HCT116 (cell line): ENCODE measurements around the gene MRS2.

Experiments used
- POLR2A ChIP-seq: IDR thresholded peaks from 2 replicates; pipeline ENCODE4 v1.7.0; 2011; ENCODE audit warnings: borderline replicate concordance; ENCODE audit not compliant: insufficient read depth, insufficient read length; ENCODE audit errors: extremely low read depth
- POLR2AphosphoS5 ChIP-seq: IDR thresholded peaks from 2 replicates; pipeline ENCODE4 v1.6.1; 2011; ENCODE audit warnings: mild to moderate bottlenecking, low read depth, low read length, moderate library complexity
- SRF ChIP-seq: IDR thresholded peaks from 2 replicates; pipeline ENCODE4 v1.6.1; 2012; ENCODE audit warnings: low read depth
- YY1 ChIP-seq: IDR thresholded peaks from 2 replicates; pipeline ENCODE4 v1.6.1; 2011; ENCODE audit warnings: low read length, low read depth, moderate library complexity, mild to moderate bottlenecking; ENCODE audit not compliant: insufficient replicate concordance; ENCODE audit errors: extremely low read depth
- TF ChIP-seq, protein P1 (sequence below): IDR thresholded peaks from 2 replicates; pipeline ENCODE4 v1.6.1; 2012
- TF ChIP-seq, protein P2 (sequence below), 3 experiments: fragments of 200-600 bp in 1 of 3; sonication (generic) in 1 of 3; IDR thresholded peaks in 2 of 3; conservative IDR thresholded peaks in 1 of 3; 2 replicates each; pipeline ENCODE4 v1.5.1; 2012 to 2017; ENCODE audit warnings: low read depth in 2 of 3, low read length in 2 of 3, antibody characterized with exemption in 1 of 3, borderline replicate concordance in 1 of 3, control low read depth in 1 of 3, mild to moderate bottlenecking in 1 of 3, mixed read lengths in 1 of 3, mixed run types in 1 of 3, moderate library complexity in 1 of 3; ENCODE audit not compliant: insufficient read depth in 1 of 3

DNA sequence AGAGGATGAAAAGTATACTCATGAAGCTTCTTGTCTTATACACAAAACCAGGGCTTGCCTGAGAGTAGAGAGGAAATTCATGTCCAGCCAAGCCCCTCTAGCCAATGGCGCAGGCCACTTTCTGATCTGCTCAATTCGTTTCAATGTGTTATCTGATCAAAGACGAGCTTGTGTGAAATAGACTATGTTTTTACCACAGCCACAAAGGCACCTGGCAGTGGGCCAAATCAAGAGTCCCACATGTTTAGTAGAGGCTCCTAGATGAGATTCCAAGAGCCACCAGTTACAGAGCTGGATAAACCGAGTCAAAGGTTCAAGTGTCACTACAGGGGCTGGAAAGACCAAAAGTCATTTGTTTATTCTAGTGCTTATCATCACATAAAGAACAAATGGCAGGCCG lies 51.7 kb downstream of the MRS2 start:
- TF ChIP-seq, protein P1, sequence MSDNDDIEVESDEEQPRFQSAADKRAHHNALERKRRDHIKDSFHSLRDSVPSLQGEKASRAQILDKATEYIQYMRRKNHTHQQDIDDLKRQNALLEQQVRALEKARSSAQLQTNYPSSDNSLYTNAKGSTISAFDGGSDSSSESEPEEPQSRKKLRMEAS, result no peak
- TF ChIP-seq YY1 (no peak), POLR2A (no peak), SRF (no peak), POLR2AphosphoS5 (no peak)
- TF ChIP-seq, protein P2, sequence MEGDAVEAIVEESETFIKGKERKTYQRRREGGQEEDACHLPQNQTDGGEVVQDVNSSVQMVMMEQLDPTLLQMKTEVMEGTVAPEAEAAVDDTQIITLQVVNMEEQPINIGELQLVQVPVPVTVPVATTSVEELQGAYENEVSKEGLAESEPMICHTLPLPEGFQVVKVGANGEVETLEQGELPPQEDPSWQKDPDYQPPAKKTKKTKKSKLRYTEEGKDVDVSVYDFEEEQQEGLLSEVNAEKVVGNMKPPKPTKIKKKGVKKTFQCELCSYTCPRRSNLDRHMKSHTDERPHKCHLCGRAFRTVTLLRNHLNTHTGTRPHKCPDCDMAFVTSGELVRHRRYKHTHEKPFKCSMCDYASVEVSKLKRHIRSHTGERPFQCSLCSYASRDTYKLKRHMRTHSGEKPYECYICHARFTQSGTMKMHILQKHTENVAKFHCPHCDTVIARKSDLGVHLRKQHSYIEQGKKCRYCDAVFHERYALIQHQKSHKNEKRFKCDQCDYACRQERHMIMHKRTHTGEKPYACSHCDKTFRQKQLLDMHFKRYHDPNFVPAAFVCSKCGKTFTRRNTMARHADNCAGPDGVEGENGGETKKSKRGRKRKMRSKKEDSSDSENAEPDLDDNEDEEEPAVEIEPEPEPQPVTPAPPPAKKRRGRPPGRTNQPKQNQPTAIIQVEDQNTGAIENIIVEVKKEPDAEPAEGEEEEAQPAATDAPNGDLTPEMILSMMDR (IDR thresholded peaks at IDR 0.05 in 2 of 3, conservative IDR thresholded peaks at IDR 0.05 in 1 of 3; ENCODE audit: borderline replicate concordance in 1 of 3, insufficient read depth in 1 of 3, low read depth in 2 of 3, low read length in 2 of 3), result no peak
